Subcutaneous adipose tissue (tissue), 4 donors: ENCODE data around the gene CST11. TPM values are rescaled to one million over a fixed set of nuclear protein-coding genes. Genes with fewer than 3 reads are reported as not detected.

Source experiments
- CTCF ChIP-seq: fragments of 450-650 bp; IDR thresholded peaks from one replicate; pipeline ENCODE4 v1.5.1; 2016; ENCODE audit warnings: low read depth, mild to moderate bottlenecking, control low read depth, antibody characterized with exemption, moderate library complexity
- total RNA-seq, 4 donors: library from RNA; depleted of rRNA; stranded (reverse); fragments of >200 nt; gene quantifications; one replicate each; pipeline ENCODE4 v1.1.0, GENCODE V29; 2016

Gene CST11
- total RNA-seq, 4 donors from 2014 or later: not detected

- no peak for TF ChIP-seq CTCF
Observed at GRCh38 chr20:23434521-23435313, 18.0 kb downstream of the CST11 start.

- no peak for TF ChIP-seq CTCF
Observed at GRCh38 chr20:23433628-23434027, 19.0 kb downstream of the CST11 start.

GRCh38 chr20:23425129-23425528, 27.5 kb downstream of the CST11 start:
- TF ChIP-seq CTCF: no peak

- TF ChIP-seq CTCF: no peak
Observed at GRCh38 chr20:23420943-23421931, 31.4 kb downstream of the CST11 start, which contains the start of gene NAPB. NAPB (minus strand) TSS chr20:23421488; CDS start chr20:23421402, 86 bp downstream.

- no peak for TF ChIP-seq CTCF
Observed at GRCh38 chr20:23419995-23420901, 32.4 kb downstream of the CST11 start.

GRCh38 chr20:23419657-23419994, 33.0 kb downstream of the CST11 start:
- TF ChIP-seq CTCF: no peak
